Stimulated activated CD8-positive, alpha-beta memory T cell treated with anti-CD3 and anti-CD28 coated beads, Interleukin-4, amount 100 ng/mL, for 4 hours (primary cell): Measurements from ENCODE around the gene ARVCF.

Experiments
- DNase-seq, 2 donors: peaks; one replicate each; pipeline ENCODE4 v3.0.0-alpha.2; 2020; ENCODE audit warnings: low read depth in 2 of 2, low spot score in 1 of 2

Gene ARVCF

DNA sequence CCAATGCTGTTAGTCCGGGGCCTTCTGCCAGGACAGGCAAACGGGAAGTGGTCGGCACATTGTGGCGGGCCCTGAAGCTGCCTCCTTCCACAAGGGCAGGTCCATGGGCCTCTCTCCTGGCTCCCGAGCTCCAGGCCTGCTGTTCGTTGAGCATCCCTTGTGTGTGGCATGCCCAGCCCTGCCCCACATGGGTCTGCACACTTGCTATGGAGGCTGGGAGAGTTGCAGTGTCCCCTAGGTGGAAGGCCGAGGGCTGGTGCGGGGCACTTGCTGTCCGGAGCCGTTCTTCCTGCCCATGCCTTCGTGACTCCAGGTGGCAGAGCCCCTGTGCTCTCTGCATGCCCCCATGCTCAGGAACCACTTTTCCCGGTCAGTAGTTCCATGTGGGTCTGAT is 37.4 kb upstream of the ARVCF start:
- DNase-seq, result no peak

- DNase-seq, result no peak
These were observed 36.9 kb upstream of the ARVCF start for GRCh38 chr22:20053407-20054033.

- DNase-seq, result no peak
These were observed 36.0 kb upstream of the ARVCF start for GRCh38 chr22:20052309-20053259.

GRCh38 chr22:20051927-20052308 is 35.3 kb upstream of the ARVCF start:
- DNase-seq, result no peak

DNA sequence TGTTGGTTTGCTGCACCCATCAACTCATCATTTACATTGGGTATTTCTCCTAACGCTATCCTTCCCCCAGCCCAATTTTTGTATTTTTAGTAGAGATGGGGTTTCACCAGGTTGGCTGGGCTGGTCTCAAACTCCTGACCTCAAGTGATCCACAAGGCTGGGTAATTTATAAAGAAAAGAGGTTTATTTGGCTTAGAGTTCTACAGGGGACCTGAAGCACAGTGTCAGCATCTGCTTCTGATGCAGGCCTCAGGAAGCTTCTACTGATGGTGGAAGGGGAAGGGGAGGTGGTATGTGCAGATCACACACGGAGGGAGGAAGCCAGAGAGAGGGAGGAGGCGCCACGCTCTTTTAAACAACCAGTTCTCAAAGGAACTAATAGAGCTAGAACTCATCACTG is 30.1 kb upstream of the ARVCF start:
- no peak for DNase-seq

GRCh38 chr22:20044495-20045151 is 28.0 kb upstream of the ARVCF start:
- no peak for DNase-seq

DNA sequence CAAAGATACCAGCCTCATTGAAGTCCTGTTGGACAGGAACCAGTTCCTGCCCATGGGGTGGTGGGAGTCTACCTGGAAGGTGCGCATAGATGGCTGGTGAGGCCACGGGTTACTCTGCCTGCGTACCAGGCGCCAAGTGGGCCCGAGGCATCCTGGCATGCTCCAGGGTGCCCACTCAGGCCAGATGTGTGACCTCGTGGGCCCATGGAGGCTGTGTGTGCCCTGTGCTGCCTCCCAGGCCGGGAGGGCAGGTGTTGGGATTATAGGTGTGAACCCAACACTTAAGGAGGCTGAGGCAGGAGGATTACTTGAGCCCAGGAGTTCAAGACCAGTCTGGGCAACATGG is 27.3 kb upstream of the ARVCF start:
- DNase-seq, result no peak

DNA sequence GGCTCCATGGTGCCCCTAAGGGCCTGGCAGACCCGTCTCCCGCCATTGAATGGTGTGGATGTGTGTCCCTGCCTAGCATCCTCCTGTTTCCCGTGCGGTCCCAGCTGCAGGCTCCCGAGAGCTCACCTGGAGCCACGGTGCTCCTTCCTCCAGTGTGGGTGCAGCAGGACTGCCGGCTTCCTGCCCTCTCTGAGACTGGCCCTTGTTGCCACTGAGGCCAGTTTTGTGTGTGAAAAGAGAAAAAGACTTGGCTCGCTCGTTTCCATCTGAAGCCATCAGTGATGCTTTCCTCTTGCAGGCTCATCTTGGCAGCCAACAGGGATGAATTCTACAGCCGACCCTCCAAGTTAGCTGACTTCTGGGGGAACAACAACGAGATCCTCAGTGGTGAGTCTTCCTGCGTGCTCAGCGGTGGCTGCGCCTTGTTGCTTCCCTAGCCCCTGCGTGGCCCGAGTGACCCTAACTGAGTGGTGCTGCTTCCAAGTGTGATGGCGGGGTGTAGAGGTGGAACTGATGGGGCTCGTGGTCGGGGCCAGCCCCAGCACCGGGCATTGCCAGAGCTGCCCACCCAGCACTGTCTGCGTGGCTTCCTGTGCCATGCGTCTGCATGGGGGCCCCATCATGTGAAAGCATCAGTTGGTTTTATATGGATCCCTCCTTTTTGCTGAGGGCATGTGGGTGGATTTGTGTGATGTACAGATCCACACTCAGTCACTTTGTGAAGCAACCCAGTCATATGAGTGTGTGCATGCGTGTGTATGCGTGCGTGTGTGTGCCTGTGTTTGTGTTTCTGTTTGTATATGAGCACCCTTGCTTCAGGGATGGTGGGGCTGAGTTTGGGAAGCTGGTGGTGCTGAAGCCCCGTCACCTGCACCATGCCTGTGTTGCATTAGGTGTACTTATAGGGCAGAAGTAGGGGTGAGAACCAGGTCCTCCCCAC is 26.7 kb upstream of the ARVCF start:
- DNase-seq, result no peak

DNA sequence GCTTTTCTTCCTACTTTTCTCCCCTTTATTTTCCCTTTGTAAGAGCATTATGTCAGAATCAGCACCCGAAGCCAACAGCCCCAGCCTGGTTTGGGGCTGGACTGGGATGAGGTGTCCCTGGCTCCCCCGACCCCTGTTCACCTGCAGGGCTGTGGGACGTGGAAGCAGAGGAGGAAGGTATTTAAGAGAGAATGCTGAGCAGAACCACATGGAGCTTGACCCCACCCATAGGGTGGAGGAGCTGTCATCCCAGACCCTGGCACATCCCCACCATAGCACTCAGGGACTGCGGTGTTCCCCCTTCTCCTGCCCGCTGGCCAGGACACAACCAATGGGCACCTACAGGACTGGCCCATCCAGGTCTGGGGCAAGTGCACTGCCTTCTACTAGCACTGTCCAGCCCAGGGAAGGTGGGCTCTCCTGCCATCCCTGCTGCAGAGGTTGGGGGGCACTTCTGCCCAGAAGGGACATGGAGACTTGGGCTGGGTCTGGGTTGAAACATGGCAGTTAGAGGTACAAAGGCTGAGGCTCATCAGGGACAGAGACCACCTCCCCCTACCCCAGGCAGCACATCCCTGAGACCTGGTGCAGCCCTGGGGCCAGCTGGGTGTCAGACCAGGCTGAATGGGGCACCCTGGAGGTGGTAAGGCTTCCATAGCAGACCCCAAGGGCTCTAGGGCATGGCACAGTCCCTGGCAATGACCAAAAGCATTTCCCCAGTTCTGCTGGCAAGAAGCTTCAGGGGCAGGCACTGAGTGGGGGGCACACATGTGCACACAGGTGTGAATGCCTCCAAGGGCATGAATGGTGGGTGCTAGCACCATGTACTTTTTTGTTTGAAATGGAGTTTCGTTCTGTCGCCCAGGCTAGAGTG is 23.9 kb upstream of the ARVCF start:
- DNase-seq, result no peak

DNA sequence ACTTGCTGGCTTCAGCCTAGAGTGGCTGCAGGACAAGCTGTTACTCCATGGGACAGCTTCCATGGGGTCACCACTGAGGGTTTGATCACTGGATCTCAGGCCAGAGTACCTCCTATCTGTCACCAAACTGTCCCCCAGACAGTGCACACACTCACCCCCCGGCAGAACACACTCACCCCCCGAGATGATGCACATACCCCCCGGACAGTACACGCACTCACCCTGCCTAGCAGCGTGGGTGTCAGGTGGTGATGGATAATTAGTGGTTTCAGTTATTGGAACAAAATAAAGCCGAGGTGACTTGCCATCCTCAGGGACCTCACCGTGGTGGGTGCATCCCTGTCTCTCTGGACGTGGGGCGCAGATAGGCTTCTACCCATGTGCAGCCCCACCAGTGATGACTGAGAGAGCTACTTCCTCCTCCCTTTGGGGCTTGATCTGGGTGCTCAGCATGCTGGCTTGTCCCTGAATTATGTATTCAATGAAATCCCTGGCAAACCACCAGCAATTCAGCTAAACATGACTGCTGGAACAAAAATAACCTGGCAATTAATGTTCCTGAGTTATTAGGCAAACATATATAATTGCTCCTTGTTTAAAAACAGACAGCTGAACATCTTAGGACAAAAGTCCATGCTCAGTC is 23.2 kb upstream of the ARVCF start:
- no peak for DNase-seq

GRCh38 chr22:20038574-20038973 is 22.0 kb upstream of the ARVCF start:
- DNase-seq, result no peak

DNA sequence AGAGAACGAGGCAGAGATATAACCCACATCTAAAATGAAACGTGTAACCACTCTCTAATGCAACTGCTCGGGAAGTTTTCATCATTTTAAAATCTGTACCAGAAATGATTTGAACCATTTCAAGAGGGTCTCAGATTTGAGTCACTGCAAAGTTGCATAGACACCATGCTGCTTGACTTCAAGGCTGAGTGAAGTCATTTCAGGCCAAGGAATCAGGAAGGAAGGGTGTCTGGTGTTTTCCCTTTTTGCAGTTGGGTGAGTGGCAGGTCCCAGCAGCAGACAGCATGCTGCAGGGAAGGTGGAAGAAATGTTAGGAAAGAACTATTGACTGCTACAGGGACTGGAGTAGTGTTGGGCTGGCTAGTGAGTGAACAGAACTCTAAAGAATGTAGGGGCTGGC is 20.8 kb upstream of the ARVCF start:
- no peak for DNase-seq

GRCh38 chr22:20036535-20037392 is 20.1 kb upstream of the ARVCF start:
- no peak for DNase-seq

DNA sequence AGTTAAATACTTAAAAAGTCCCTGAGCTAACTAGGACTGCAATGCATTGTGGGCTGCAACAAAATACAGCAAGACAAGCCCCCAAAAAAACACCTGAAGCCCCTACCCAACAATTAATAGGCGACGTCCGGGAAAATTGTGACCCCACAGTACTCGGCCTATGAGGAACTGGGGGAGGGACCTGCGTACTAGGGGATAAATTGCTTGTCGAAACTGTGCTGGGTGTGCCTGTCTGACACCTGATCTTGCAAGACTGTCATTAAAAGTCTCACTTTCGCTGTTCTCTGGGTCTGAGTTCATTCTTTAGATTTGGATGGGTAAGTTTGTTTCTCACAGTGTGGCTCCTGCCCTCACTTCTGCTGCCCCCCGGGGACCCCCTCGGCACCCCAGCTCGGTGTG is 19.5 kb upstream of the ARVCF start:
- DNase-seq, result no peak

GRCh38 chr22:20035375-20036083 is 18.9 kb upstream of the ARVCF start:
- DNase-seq, result no peak

GRCh38 chr22:20034143-20034542 is 17.5 kb upstream of the ARVCF start:
- no peak for DNase-seq

DNA sequence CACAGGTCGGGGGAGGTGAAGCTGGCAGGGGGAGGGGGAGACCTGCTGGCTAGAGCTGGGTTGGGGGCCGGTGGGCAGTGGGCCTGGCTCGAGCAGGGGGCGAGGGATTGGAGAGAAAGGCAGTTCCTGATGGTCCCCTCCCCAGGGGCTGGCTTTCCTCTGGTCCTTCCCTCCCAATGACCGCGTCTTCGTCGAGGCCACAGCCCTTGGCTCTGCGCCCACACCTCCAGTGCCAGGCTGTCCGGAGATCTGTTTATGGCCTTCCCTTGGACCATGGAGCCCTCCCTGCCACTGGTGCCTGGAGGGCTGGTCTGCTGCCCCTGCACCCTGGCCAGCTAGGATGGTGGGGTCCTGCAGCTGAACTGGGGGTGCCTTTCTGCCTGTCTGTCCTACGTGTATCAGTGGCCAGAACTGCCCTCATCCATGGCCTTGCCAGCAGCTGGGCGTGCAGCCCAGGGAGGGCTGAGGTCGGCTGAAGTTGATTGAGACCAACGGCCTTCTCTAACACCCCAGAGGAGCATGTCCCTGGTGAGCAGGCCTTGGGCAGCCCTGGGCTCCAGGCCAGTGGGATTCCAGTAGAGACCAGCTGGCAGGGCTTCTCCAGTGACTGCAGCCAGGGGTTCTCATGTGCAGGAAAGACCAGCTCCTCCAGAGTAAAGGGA is 16.6 kb upstream of the ARVCF start:
- DNase-seq, result no peak
